ENCODE results near the gene NR2E3. TPM values are rescaled to one million over a fixed set of nuclear protein-coding genes. Genes with fewer than 3 reads are reported as not detected.

Gene NR2E3
- total RNA-seq, 1 donor from 2014 or later: not detected

DNA sequence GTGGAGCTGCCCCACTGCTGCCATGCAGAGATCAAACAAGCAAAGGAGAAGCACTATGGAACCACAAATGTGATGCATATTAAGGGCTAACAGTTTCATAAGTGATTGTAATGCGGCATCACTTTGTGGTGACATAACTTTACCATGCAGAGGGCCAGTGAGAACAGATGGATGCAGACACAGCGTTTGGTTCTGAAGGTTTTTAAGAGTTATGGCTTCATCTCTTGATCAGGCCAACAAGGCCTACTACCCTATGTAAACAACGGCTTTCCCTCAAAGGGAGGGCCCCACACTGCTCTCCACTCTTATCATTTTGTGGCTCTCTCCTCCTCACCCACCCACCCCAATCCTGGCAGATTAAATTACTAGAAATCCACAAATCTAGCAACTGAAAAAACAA, 13.4 kb downstream of the NR2E3 start:
- Mint-ChIP-seq H3K27ac (no peak overlapping the region), H3K4me1 (no peaks in the 10 kb centered on the region), H3K36me3 (peaks cover 50% of the 10 kb centered on the region), H3K4me3 (no peak overlapping the region), H3K9me3 (peaks cover 30% of the 10 kb centered on the region), H3K27me3 (ENCODE audit: insufficient read depth, low read depth) (no peaks in the 10 kb centered on the region)
- Histone ChIP-seq H3F3A (ENCODE audit: low read depth) (no peaks in the 10 kb centered on the region), H4K20me1 (ENCODE audit: low read depth) (no peaks in the 10 kb centered on the region), H3K27me3 (no peaks in the 10 kb centered on the region), H3K9me3 (ENCODE audit: low read depth) (no peaks in the 10 kb centered on the region), H3K4me1 (peaks cover 13% of the 10 kb centered on the region), H3K4me3 (no peak overlapping the region), H3K9ac (no peak overlapping the region), H3K4me2 (no peak overlapping the region), H3K36me3 (no peaks in the 10 kb centered on the region), H3K27ac (no peak overlapping the region), H3K79me2 (ENCODE audit: low read depth) (no peaks in the 10 kb centered on the region), H2AFZ (replicated peaks) (no peak overlapping the region)
- DNase-seq (ENCODE audit: low spot score): no peak
- TF ChIP-seq, protein P1, sequence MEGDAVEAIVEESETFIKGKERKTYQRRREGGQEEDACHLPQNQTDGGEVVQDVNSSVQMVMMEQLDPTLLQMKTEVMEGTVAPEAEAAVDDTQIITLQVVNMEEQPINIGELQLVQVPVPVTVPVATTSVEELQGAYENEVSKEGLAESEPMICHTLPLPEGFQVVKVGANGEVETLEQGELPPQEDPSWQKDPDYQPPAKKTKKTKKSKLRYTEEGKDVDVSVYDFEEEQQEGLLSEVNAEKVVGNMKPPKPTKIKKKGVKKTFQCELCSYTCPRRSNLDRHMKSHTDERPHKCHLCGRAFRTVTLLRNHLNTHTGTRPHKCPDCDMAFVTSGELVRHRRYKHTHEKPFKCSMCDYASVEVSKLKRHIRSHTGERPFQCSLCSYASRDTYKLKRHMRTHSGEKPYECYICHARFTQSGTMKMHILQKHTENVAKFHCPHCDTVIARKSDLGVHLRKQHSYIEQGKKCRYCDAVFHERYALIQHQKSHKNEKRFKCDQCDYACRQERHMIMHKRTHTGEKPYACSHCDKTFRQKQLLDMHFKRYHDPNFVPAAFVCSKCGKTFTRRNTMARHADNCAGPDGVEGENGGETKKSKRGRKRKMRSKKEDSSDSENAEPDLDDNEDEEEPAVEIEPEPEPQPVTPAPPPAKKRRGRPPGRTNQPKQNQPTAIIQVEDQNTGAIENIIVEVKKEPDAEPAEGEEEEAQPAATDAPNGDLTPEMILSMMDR (IDR thresholded peaks at IDR 0.05): no peak
- TF ChIP-seq EZH2phosphoT487 (IDR thresholded peaks at IDR 0.05): no peak
- TF ChIP-seq EZH2 (IDR thresholded peaks at IDR 0.05): no peak

- Histone ChIP-seq H3K79me2 (ENCODE audit: low read depth) (no peaks in the 10 kb centered on the region), H2AFZ (replicated peaks) (no peak overlapping the region), H4K20me1 (ENCODE audit: low read depth) (no peaks in the 10 kb centered on the region), H3F3A (ENCODE audit: low read depth) (no peaks in the 10 kb centered on the region), H3K27me3 (no peaks in the 10 kb centered on the region), H3K36me3 (no peaks in the 10 kb centered on the region), H3K9ac (no peak overlapping the region), H3K9me3 (ENCODE audit: low read depth) (no peaks in the 10 kb centered on the region), H3K4me2 (no peak overlapping the region), H3K27ac (no peak overlapping the region), H3K4me1 (peaks cover 13% of the 10 kb centered on the region), H3K4me3 (no peak overlapping the region)
- DNase-seq (ENCODE audit: low spot score): no peak
- Mint-ChIP-seq H3K27me3 (ENCODE audit: insufficient read depth, low read depth) (no peaks in the 10 kb centered on the region), H3K4me1 (no peaks in the 10 kb centered on the region), H3K27ac (no peak overlapping the region), H3K36me3 (peaks cover 53% of the 10 kb centered on the region), H3K4me3 (no peak overlapping the region), H3K9me3 (peaks cover 27% of the 10 kb centered on the region)
- no peak for TF ChIP-seq EZH2phosphoT487 (IDR thresholded peaks at IDR 0.05)
- TF ChIP-seq EZH2 (IDR thresholded peaks at IDR 0.05): no peak
- TF ChIP-seq, protein P1 (IDR thresholded peaks at IDR 0.05): no peak
Observed at GRCh38 chr15:71825021-71825730, 14.8 kb downstream of the NR2E3 start.

GRCh38 chr15:71826196-71826595, 15.8 kb downstream of the NR2E3 start:
- no peak overlapping the region for H3K27ac Mint-ChIP-seq
- Histone ChIP-seq H3K36me3 (no peaks in the 10 kb centered on the region), H3K27ac (no peak overlapping the region), H3K79me2 (ENCODE audit: low read depth) (no peaks in the 10 kb centered on the region), H3F3A (ENCODE audit: low read depth) (no peaks in the 10 kb centered on the region), H3K4me1 (peaks cover 13% of the 10 kb centered on the region), H3K27me3 (no peaks in the 10 kb centered on the region), H3K9ac (no peak overlapping the region), H3K4me3 (no peak overlapping the region), H3K9me3 (ENCODE audit: low read depth) (no peaks in the 10 kb centered on the region), H3K4me2 (peak overlapping the region; percentile 42), H4K20me1 (ENCODE audit: low read depth) (no peaks in the 10 kb centered on the region), H2AFZ (replicated peaks) (no peak overlapping the region)
- H3K27me3 Mint-ChIP-seq (ENCODE audit: insufficient read depth, low read depth): no peaks in the 10 kb centered on the region
- peak; percentile 29 for DNase-seq (ENCODE audit: low spot score)
- peaks cover 19% of the 10 kb centered on the region for H3K9me3 Mint-ChIP-seq
- TF ChIP-seq, protein P1 (IDR thresholded peaks at IDR 0.05): no peak
- TF ChIP-seq EZH2 (IDR thresholded peaks at IDR 0.05) (no peak), EZH2phosphoT487 (IDR thresholded peaks at IDR 0.05) (no peak)
- H3K36me3 Mint-ChIP-seq: peaks cover 48% of the 10 kb centered on the region
- no peaks in the 10 kb centered on the region for H3K4me1 Mint-ChIP-seq
- no peak overlapping the region for H3K4me3 Mint-ChIP-seq

Data from neural progenitor cell (in vitro differentiated cells).